CD14-positive monocyte (primary cell): Measurements from ENCODE around the gene ABCG2. TPM values are rescaled to one million over a fixed set of nuclear protein-coding genes. Genes with fewer than 3 reads are reported as not detected.
"Not testable (repeated sequence)": the region's sequence is repeated elsewhere in the genome, so short reads cannot be mapped to it uniquely, and the experiment has no call there.

Source experiments
- DNase-seq, 3 donors: peaks; one replicate each; pipeline ENCODE4 v3.0.0-alpha.2; 2011 to 2022
- H2AFZ ChIP-seq: 2 replicates; pipeline ENCODE4 v1.6.0; 2012; ENCODE audit warnings: mild to moderate bottlenecking, low read depth, low read length, inconsistent platforms; ENCODE audit not compliant: insufficient read depth, poor library complexity, severe bottlenecking
- H3K27ac ChIP-seq, 2 donors: 1 replicate in 1 of 2; 2 replicates in 1 of 2; pipeline ENCODE4 v1.5.1; 2012 to 2013; ENCODE audit warnings: low read length in 2 of 2, control low read depth in 1 of 2, inconsistent platforms in 1 of 2, low read depth in 1 of 2, mild to moderate bottlenecking in 1 of 2
- H3K27me3 ChIP-seq, 2 donors: one replicate each; pipeline versions ENCODE4 v1.6.0 to v1.6.1; 2011 to 2013; ENCODE audit warnings: low read length in 2 of 2; ENCODE audit not compliant: control insufficient read depth in 2 of 2, insufficient read depth in 2 of 2
- H3K36me3 ChIP-seq, 2 donors: replicated peaks in 1 of 2; 1 replicate in 1 of 2; 2 replicates in 1 of 2; pipeline versions ENCODE4 v1.5.1 to v1.6.1; 2012 to 2013; ENCODE audit warnings: low read length in 2 of 2, control low read depth in 1 of 2, inconsistent platforms in 1 of 2, mild to moderate bottlenecking in 1 of 2; ENCODE audit not compliant: insufficient read depth in 2 of 2, control insufficient read depth in 1 of 2
- H3K4me1 ChIP-seq, 2 donors: 1 replicate in 1 of 2; 2 replicates in 1 of 2; pipeline versions ENCODE4 v1.5.1 to v1.6.1; 2012 to 2013; ENCODE audit warnings: low read length in 2 of 2, control low read depth in 1 of 2, inconsistent platforms in 1 of 2, mild to moderate bottlenecking in 1 of 2, moderate library complexity in 1 of 2; ENCODE audit not compliant: insufficient read depth in 2 of 2, control insufficient read depth in 1 of 2
- H3K4me2 ChIP-seq: replicated peaks from 2 replicates; pipeline ENCODE3; 2012; ENCODE audit warnings: low read length, moderate library complexity, mild to moderate bottlenecking; ENCODE audit not compliant: poor library complexity, severe bottlenecking; ENCODE audit errors: extremely low read depth
- H3K4me3 ChIP-seq, 3 experiments: fragments of 200-600 bp in 1 of 3; sonication (generic) in 1 of 3; replicated peaks in 1 of 3; 1 replicate in 2 of 3; 2 replicates in 1 of 3; pipeline ENCODE4 v1.5.1; 2011 to 2013; ENCODE audit warnings: low read length in 3 of 3, mild to moderate bottlenecking in 3 of 3, control low read depth in 2 of 3, low read depth in 2 of 3, inconsistent platforms in 1 of 3, moderate library complexity in 1 of 3
- H3K79me2 ChIP-seq: 2 replicates; pipeline ENCODE4 v1.6.0; 2012; ENCODE audit warnings: mild to moderate bottlenecking, control low read depth, inconsistent platforms, low read length, moderate library complexity; ENCODE audit not compliant: insufficient read depth
- H3K9ac ChIP-seq: 2 replicates; pipeline ENCODE4 v1.6.0; 2017; ENCODE audit warnings: low read length, mild to moderate bottlenecking; ENCODE audit not compliant: insufficient read depth, poor library complexity, severe bottlenecking
- H3K9me3 ChIP-seq, 2 donors: replicated peaks in 1 of 2; 1 replicate in 1 of 2; 2 replicates in 1 of 2; pipeline versions ENCODE4 v1.5.1 to v1.6.1; 2012 to 2013; ENCODE audit warnings: low read length in 2 of 2, control low read depth in 1 of 2; ENCODE audit not compliant: control insufficient read depth in 1 of 2, insufficient read depth in 1 of 2
- H4K20me1 ChIP-seq: 2 replicates; pipeline ENCODE4 v1.6.0; 2012; ENCODE audit warnings: mild to moderate bottlenecking, low read length, control low read depth, moderate library complexity; ENCODE audit not compliant: insufficient read depth
- H3K27ac Mint-ChIP-seq, 7 donors: one replicate each; pipeline ENCODE4 v1.8.0; 2020; ENCODE audit warnings: mild to moderate bottlenecking in 7 of 7, mixed read lengths in 7 of 7, moderate library complexity in 6 of 7, inconsistent platforms in 2 of 7
- H3K27me3 Mint-ChIP-seq, 3 donors: one replicate each; pipeline ENCODE4 v1.8.0; 2021 to 2022; ENCODE audit warnings: low read depth in 3 of 3, mild to moderate bottlenecking in 3 of 3, mixed read lengths in 3 of 3, moderate library complexity in 3 of 3, inconsistent platforms in 1 of 3
- H3K36me3 Mint-ChIP-seq, 2 donors: one replicate each; pipeline ENCODE4 v1.8.0; 2020; ENCODE audit warnings: mixed read lengths in 2 of 2, inconsistent platforms in 1 of 2, mild to moderate bottlenecking in 1 of 2
- H3K4me1 Mint-ChIP-seq: one replicate; pipeline ENCODE4 v1.8.0; 2020; ENCODE audit warnings: mild to moderate bottlenecking, mixed read lengths
- H3K4me3 Mint-ChIP-seq, 2 donors: one replicate each; pipeline ENCODE4 v1.8.0; 2020; ENCODE audit warnings: mild to moderate bottlenecking in 2 of 2, mixed read lengths in 2 of 2, moderate library complexity in 1 of 2
- H3K9me3 Mint-ChIP-seq, 7 donors: one replicate each; pipeline ENCODE4 v1.8.0; 2020 to 2022; ENCODE audit warnings: mixed read lengths in 7 of 7, mild to moderate bottlenecking in 6 of 7, moderate library complexity in 6 of 7, inconsistent platforms in 2 of 7
- WGBS: methylation state at CpG from one replicate; pipeline ENCODE4 v1.1.5; 2013; ENCODE audit warnings: missing lambda C conversion rate; ENCODE audit not compliant: insufficient coverage; 5-methylcytosine and 5-hydroxymethylcytosine counted together
- intact Hi-C, 2 donors: fragments of 100-400 bp; cut with micrococcal nuclease; formaldehyde crosslinking; loops; one replicate each; pipeline versions ENCODE4 v1.15.0 to v1.15.1; 2023
- polyA plus RNA-seq, 3 donors: library from polyadenylated mRNA; depleted of rRNA in 1 of 3; unstranded in 2 of 3; stranded (reverse) in 1 of 3; fragments of 300-500 nt in 2 of 3; fragments of >200 nt in 1 of 3; fragmentation: Illumina TruSeq in 2 of 3; gene quantifications; 1 replicate in 2 of 3; 2 replicates in 1 of 3; pipeline ENCODE4 v1.2.3, GENCODE V29; 2012 to 2021
- TF ChIP-seq, protein P1 (sequence below): fragments of 200-600 bp; IDR thresholded peaks from one replicate; pipeline ENCODE4 v1.8.0; 2022; ENCODE audit warnings: antibody characterized with exemption, mild to moderate bottlenecking

ABCG2 gene
- polyA plus RNA-seq, 3 donors, result not detected

DNA sequence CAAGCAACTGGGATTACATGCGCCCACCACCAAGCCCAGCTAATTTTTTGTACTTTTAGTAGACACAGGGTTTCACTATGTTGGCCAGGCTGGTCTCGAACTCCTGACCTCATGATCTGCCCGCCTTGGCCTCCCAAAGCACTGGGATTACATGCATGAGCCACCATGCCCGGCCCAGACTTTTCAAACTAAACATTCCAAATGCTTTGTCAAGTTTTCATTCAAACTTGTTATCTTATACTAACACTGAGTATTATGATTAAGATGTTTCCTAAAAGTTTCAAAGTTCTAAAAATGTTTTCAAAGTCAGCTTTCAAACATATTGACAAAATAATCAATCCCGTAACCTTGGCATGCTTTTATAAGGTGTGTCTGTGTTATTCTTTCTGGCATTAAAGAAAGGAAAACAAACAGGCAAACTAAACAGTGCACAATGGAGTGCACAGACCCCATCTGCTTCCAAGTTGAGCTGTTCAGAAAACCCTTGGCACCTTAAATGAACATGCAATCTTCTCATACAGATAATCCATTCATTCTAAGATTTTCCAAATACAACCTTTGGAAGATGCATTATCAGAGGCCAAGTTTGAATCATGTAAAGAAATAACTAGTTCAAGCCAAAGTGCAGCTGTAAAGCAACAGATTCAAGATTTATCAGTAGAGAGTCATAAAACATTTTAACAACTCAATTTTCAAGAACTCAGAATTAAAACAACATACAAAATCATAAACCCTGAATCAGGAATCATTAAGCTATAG is 49.1 kb downstream of the ABCG2 start:
- no peaks in the 10 kb centered on the region for H3K4me1 ChIP-seq
- intact Hi-C loops, result no loop called here
- Mint-ChIP-seq H3K4me1 (peaks cover 5% of the 10 kb centered on the region), H3K27ac (no peak overlapping the region), H3K4me3 (no peak overlapping the region), H3K9me3 (no peaks in the 10 kb centered on the region), H3K36me3 (no peaks in the 10 kb centered on the region), H3K27me3 (peaks cover 0 to 3% (median 2%) of the 10 kb centered on the region in 3 donors)
- no peaks in the 10 kb centered on the region for H3K36me3 ChIP-seq
- DNase-seq, result no peak
- H3K4me3 ChIP-seq, result no peak overlapping the region
- no peaks in the 10 kb centered on the region for H4K20me1 ChIP-seq
- 93% methylated on average over 2 of the region's 5 CpGs for WGBS
- TF ChIP-seq, protein P1, sequence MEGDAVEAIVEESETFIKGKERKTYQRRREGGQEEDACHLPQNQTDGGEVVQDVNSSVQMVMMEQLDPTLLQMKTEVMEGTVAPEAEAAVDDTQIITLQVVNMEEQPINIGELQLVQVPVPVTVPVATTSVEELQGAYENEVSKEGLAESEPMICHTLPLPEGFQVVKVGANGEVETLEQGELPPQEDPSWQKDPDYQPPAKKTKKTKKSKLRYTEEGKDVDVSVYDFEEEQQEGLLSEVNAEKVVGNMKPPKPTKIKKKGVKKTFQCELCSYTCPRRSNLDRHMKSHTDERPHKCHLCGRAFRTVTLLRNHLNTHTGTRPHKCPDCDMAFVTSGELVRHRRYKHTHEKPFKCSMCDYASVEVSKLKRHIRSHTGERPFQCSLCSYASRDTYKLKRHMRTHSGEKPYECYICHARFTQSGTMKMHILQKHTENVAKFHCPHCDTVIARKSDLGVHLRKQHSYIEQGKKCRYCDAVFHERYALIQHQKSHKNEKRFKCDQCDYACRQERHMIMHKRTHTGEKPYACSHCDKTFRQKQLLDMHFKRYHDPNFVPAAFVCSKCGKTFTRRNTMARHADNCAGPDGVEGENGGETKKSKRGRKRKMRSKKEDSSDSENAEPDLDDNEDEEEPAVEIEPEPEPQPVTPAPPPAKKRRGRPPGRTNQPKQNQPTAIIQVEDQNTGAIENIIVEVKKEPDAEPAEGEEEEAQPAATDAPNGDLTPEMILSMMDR, result no peak
- H3K79me2 ChIP-seq, result no peaks in the 10 kb centered on the region
- no peak overlapping the region for H3K9ac ChIP-seq
- H3K27ac ChIP-seq, result no peak overlapping the region
- no peaks in the 10 kb centered on the region for H3K27me3 ChIP-seq
- H3K4me2 ChIP-seq, result no peak overlapping the region
- no peaks in the 10 kb centered on the region for H3K9me3 ChIP-seq
- H2AFZ ChIP-seq, result no peak overlapping the region

DNA sequence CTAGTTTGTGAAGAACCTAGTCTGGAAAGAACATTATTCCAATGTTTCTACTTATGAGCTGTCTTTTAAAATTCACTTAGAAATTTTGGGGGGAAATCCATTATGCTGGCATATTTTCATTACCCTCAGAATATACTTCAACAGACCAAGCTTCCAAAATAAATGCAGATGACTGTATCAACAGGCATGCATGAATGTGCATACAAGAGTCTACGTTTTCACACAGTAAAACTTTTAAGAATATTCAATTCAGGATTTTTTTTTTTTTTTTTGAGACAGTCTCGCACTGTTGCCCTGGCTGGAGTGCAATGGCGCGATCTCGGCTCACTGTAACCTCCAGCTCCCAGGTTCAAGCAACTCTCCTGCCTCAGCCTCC is 49.7 kb downstream of the ABCG2 start:
- intact Hi-C loops, result no loop called here
- 96% methylated on average over 4 of the region's 5 CpGs for WGBS
- Histone ChIP-seq H3K4me1 (no peaks in the 10 kb centered on the region), H3K9me3 (no peaks in the 10 kb centered on the region), H4K20me1 (no peaks in the 10 kb centered on the region), H2AFZ (no peak overlapping the region), H3K4me3 (no peak overlapping the region), H3K36me3 (no peaks in the 10 kb centered on the region), H3K9ac (no peak overlapping the region), H3K27ac (no peak overlapping the region), H3K4me2 (no peak overlapping the region), H3K79me2 (no peaks in the 10 kb centered on the region), H3K27me3 (no peaks in the 10 kb centered on the region)
- Mint-ChIP-seq H3K27me3 (peaks cover 0 to 4% (median 2%) of the 10 kb centered on the region in 3 donors), H3K27ac (no peak overlapping the region), H3K36me3 (no peaks in the 10 kb centered on the region), H3K4me3 (no peak overlapping the region), H3K4me1 (peaks cover 5% of the 10 kb centered on the region), H3K9me3 (no peaks in the 10 kb centered on the region)
- DNase-seq, result no peak
- TF ChIP-seq, protein P1, result no peak

DNA sequence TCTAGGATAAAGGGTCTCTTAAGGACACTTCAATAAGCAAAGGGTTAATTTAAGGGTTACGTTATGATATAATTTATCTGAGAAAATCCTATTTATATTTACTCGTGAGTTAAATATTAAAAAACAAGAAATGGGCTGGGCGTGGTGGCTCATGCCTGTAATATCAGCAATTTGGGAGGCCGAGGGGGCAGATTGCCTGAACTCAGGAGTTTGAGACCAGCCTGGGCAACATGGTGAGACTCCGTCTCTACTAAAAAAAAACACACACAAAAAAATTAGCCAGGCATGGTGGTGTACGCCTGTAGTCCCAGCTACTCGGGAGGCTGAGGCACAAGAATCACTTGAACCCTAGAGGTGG is 50.4 kb downstream of the ABCG2 start:
- not testable (repeated sequence) for H3K4me2 ChIP-seq
- 100% methylated on average over 4 of the region's 7 CpGs for WGBS

More for the DNA sequence above, 50.4 kb downstream of the ABCG2 start:
- H3K27me3 ChIP-seq, H2AFZ ChIP-seq, H3K4me3 Mint-ChIP-seq, H3K36me3 ChIP-seq, H3K4me1 Mint-ChIP-seq, H3K9me3 Mint-ChIP-seq, intact Hi-C loops, H3K36me3 Mint-ChIP-seq, DNase-seq, H3K27ac Mint-ChIP-seq, H3K79me2 ChIP-seq, H3K9ac ChIP-seq, H3K4me3 ChIP-seq, H4K20me1 ChIP-seq, H3K27ac ChIP-seq, H3K4me1 ChIP-seq, H3K27me3 Mint-ChIP-seq, H3K9me3 ChIP-seq: not testable (repeated sequence)
